Activated CD4-positive, alpha-beta T cell treated with anti-CD3 and anti-CD28 coated beads, Interleukin-2, amount 10 ng/mL, durations not matched to agents 24 days and 14 days (primary cell): ENCODE measurements around the gene FKBP1B. TPM values are rescaled to one million over a fixed set of nuclear protein-coding genes. Genes with fewer than 3 reads are reported as not detected.
A peak's percentile ranks its signal among the peaks of the same experiment; 100 is the strongest.
"Not testable (repeated sequence)": the region's sequence is repeated elsewhere in the genome, so short reads cannot be mapped to it uniquely, and the experiment has no call there.

Experiments
- DNase-seq: peaks from one replicate; pipeline ENCODE4 v3.0.0; 2022
- H3K27ac Mint-ChIP-seq: one replicate; pipeline ENCODE4 v1.8.0; 2022; ENCODE audit warnings: mild to moderate bottlenecking, mixed read lengths
- H3K27me3 Mint-ChIP-seq: one replicate; pipeline ENCODE4 v1.8.0; 2022; ENCODE audit warnings: mixed read lengths
- H3K36me3 Mint-ChIP-seq: one replicate; pipeline ENCODE4 v1.8.0; 2022; ENCODE audit warnings: low read depth, mild to moderate bottlenecking, mixed read lengths
- H3K4me1 Mint-ChIP-seq: one replicate; pipeline ENCODE4 v1.8.0; 2021; ENCODE audit warnings: mixed read lengths
- H3K4me3 Mint-ChIP-seq: one replicate; pipeline ENCODE4 v1.8.0; 2022; ENCODE audit warnings: mild to moderate bottlenecking, moderate library complexity, mixed read lengths
- H3K9me3 Mint-ChIP-seq: one replicate; pipeline ENCODE4 v1.8.0; 2021; ENCODE audit warnings: mixed read lengths
- intact Hi-C: fragments of 100-400 bp; cut with micrococcal nuclease; formaldehyde crosslinking; loops from one replicate; pipeline ENCODE4 v1.15.1; 2023
- total RNA-seq: library from RNA; stranded (reverse); gene quantifications from 2 replicates; pipeline ENCODE4 v1.2.3, GENCODE V29; 2022

Gene FKBP1B
- total RNA-seq, 1 donor from 2014 or later, result 0.51 TPM

GRCh38 chr2:24043133-24043532 lies 6.4 kb upstream of the FKBP1B start:
- H3K27ac Mint-ChIP-seq, H3K27me3 Mint-ChIP-seq, intact Hi-C loops, H3K9me3 Mint-ChIP-seq, DNase-seq, H3K4me3 Mint-ChIP-seq: not testable (repeated sequence)
- Mint-ChIP-seq H3K36me3 (peaks cover 17% of the 10 kb centered on the region), H3K4me1 (peaks cover 20% of the 10 kb centered on the region)

- H3K9me3 Mint-ChIP-seq, result no peaks in the 10 kb centered on the region
- H3K27me3 Mint-ChIP-seq, result peaks cover 7% of the 10 kb centered on the region
- intact Hi-C loops, result no loop called here
- H3K4me1 Mint-ChIP-seq, result peaks cover 18% of the 10 kb centered on the region
- no peak overlapping the region for H3K27ac Mint-ChIP-seq
- no peak for DNase-seq
- peaks cover 3% of the 10 kb centered on the region for H3K36me3 Mint-ChIP-seq
- H3K4me3 Mint-ChIP-seq, result peak overlapping the region; percentile 99
Observed at GRCh38 chr2:24045511-24046508, 3.7 kb upstream of the FKBP1B start.

- H3K4me1 Mint-ChIP-seq, result peaks cover 18% of the 10 kb centered on the region
- H3K27ac Mint-ChIP-seq, result no peak overlapping the region
- peaks cover 3% of the 10 kb centered on the region for H3K36me3 Mint-ChIP-seq
- H3K4me3 Mint-ChIP-seq, result peak overlapping the region; percentile 99
- H3K27me3 Mint-ChIP-seq, result peaks cover 7% of the 10 kb centered on the region
- no peaks in the 10 kb centered on the region for H3K9me3 Mint-ChIP-seq
- intact Hi-C loops, result no loop called here
- no peak for DNase-seq
Observed at GRCh38 chr2:24046599-24046929, 3.0 kb upstream of the FKBP1B start.

GRCh38 chr2:24046930-24047702 lies 2.4 kb upstream of the FKBP1B start, which contains the start of gene WDCP:
Gene WDCP, minus strand, starts transcription at chr2:24047391. Its CDS starts 7,897 bp downstream, at chr2:24039494.
- Mint-ChIP-seq H3K9me3 (no peaks in the 10 kb centered on the region), H3K36me3 (peaks cover 3% of the 10 kb centered on the region), H3K4me3 (peak within 1 kb of the TSS; percentile 99), H3K27me3 (peaks cover 7% of the 10 kb centered on the region), H3K27ac (peak within 1 kb of the TSS; percentile 97), H3K4me1 (peaks cover 18% of the 10 kb centered on the region)
- DNase-seq, result peak; percentile 98
- intact Hi-C loops, result loop anchor here (1.0 kb wide), 3 partner anchors 29 to 120 kb away; partner anchors contain the start of genes ATAD2B, SF3B6 and UBXN2A

GRCh38 chr2:24047703-24048033 lies 1.9 kb upstream of the FKBP1B start:
- peaks cover 7% of the 10 kb centered on the region for H3K27me3 Mint-ChIP-seq
- intact Hi-C loops, result loop anchor here (1.0 kb wide), 3 partner anchors 29 to 120 kb away; partner anchors contain the start of genes ATAD2B, SF3B6 and UBXN2A
- DNase-seq, result no peak
- H3K36me3 Mint-ChIP-seq, result peaks cover 3% of the 10 kb centered on the region
- peaks cover 18% of the 10 kb centered on the region for H3K4me1 Mint-ChIP-seq
- no peaks in the 10 kb centered on the region for H3K9me3 Mint-ChIP-seq
- H3K4me3 Mint-ChIP-seq, result peak overlapping the region; percentile 99
- H3K27ac Mint-ChIP-seq, result peak overlapping the region; percentile 97

- H3K9me3 Mint-ChIP-seq, result no peaks in the 10 kb centered on the region
- intact Hi-C loops, result no loop called here
- H3K4me3 Mint-ChIP-seq, result no peak overlapping the region
- peaks cover 12% of the 10 kb centered on the region for H3K27me3 Mint-ChIP-seq
- H3K4me1 Mint-ChIP-seq, result peaks cover 18% of the 10 kb centered on the region
- peak; percentile 62 for DNase-seq
- H3K36me3 Mint-ChIP-seq, result peaks cover 3% of the 10 kb centered on the region
- peak overlapping the region; percentile 21 for H3K27ac Mint-ChIP-seq
Observed at GRCh38 chr2:24048769-24049484, 614 bp upstream of the FKBP1B start.

GRCh38 chr2:24050041-24050979 lies 769 bp downstream of the FKBP1B start:
- Mint-ChIP-seq H3K27ac (no peak overlapping the region), H3K27me3 (peaks cover 17% of the 10 kb centered on the region), H3K4me3 (no peak overlapping the region), H3K9me3 (no peaks in the 10 kb centered on the region), H3K4me1 (peaks cover 15% of the 10 kb centered on the region), H3K36me3 (peaks cover 3% of the 10 kb centered on the region)
- peak; percentile 74 for DNase-seq
- intact Hi-C loops, result no loop called here

- no peak overlapping the region for H3K27ac Mint-ChIP-seq
- H3K36me3 Mint-ChIP-seq, result peaks cover 3% of the 10 kb centered on the region
- H3K4me3 Mint-ChIP-seq, result no peak overlapping the region
- peaks cover 17% of the 10 kb centered on the region for H3K27me3 Mint-ChIP-seq
- DNase-seq, result no peak
- no peaks in the 10 kb centered on the region for H3K9me3 Mint-ChIP-seq
- H3K4me1 Mint-ChIP-seq, result peaks cover 8% of the 10 kb centered on the region
- intact Hi-C loops, result no loop called here
Observed at GRCh38 chr2:24051833-24052232, 2.3 kb downstream of the FKBP1B start.

GRCh38 chr2:24052951-24053350 lies 3.4 kb downstream of the FKBP1B start:
- H3K36me3 Mint-ChIP-seq, result no peaks in the 10 kb centered on the region
- peaks cover 15% of the 10 kb centered on the region for H3K27me3 Mint-ChIP-seq
- H3K27ac Mint-ChIP-seq, result no peak overlapping the region
- no peaks in the 10 kb centered on the region for H3K4me1 Mint-ChIP-seq
- DNase-seq, result no peak
- no peak overlapping the region for H3K4me3 Mint-ChIP-seq
- intact Hi-C loops, result no loop called here
- H3K9me3 Mint-ChIP-seq, result no peaks in the 10 kb centered on the region

GRCh38 chr2:24054366-24055010 lies 4.9 kb downstream of the FKBP1B start:
- DNase-seq, result no peak
- peaks cover 10% of the 10 kb centered on the region for H3K27me3 Mint-ChIP-seq
- no peak overlapping the region for H3K27ac Mint-ChIP-seq
- intact Hi-C loops, result no loop called here
- H3K4me3 Mint-ChIP-seq, result no peak overlapping the region
- no peaks in the 10 kb centered on the region for H3K36me3 Mint-ChIP-seq
- H3K9me3 Mint-ChIP-seq, result no peaks in the 10 kb centered on the region
- H3K4me1 Mint-ChIP-seq, result peaks cover 3% of the 10 kb centered on the region

GRCh38 chr2:24055750-24056149 lies 6.2 kb downstream of the FKBP1B start:
- DNase-seq, result no peak
- Mint-ChIP-seq H3K27ac (no peak overlapping the region), H3K9me3 (no peaks in the 10 kb centered on the region), H3K4me3 (no peak overlapping the region), H3K4me1 (peaks cover 3% of the 10 kb centered on the region), H3K27me3 (peaks cover 10% of the 10 kb centered on the region), H3K36me3 (no peaks in the 10 kb centered on the region)
- intact Hi-C loops, result no loop called here

- peaks cover 5% of the 10 kb centered on the region for H3K27me3 Mint-ChIP-seq
- no peak overlapping the region for H3K27ac Mint-ChIP-seq
- H3K36me3 Mint-ChIP-seq, result no peaks in the 10 kb centered on the region
- no peaks in the 10 kb centered on the region for H3K9me3 Mint-ChIP-seq
- no peak overlapping the region for H3K4me3 Mint-ChIP-seq
- H3K4me1 Mint-ChIP-seq, result peaks cover 3% of the 10 kb centered on the region
- intact Hi-C loops, result no loop called here
- no peak for DNase-seq
Observed at GRCh38 chr2:24058564-24059271, 9.2 kb downstream of the FKBP1B start.
